GM21723 (cell line): ENCODE results near the gene EFCAB5.
"Not testable (repeated sequence)": the region's sequence is repeated elsewhere in the genome, so short reads cannot be mapped to it uniquely, and the experiment has no call there.

Source experiments
- ATAC-seq: cut with Tn5 transposase; IDR thresholded peaks from one replicate; pipeline ENCODE4 v1.9.1; 2021; ENCODE audit warnings: mild to moderate bottlenecking, moderate library complexity; ENCODE audit not compliant: unreplicated experiment

EFCAB5 gene

DNA sequence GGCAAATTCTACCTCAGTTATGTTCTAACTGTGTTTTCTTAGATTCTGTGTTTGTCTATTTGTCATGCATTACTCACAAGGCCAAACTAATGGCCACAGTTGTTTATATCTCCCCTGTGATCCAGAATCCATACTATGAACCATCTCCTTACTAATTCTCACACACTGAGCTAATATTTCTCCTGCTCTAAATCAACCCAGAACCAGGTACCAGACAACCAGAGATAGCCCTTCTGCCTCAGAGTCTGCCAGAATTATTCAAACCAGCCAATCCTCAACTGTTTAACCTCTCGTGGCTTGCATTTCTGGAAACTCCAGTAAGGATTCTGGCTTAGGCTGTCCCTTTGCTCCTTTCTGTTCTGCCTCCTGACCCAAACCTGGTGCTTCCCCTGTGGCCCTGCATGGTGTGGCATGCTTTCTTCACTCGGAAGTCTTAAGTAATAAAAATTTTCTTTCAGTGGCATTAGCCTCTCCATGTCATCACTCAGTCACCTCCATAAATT is 59.4 kb downstream of the EFCAB5 start:
- ATAC-seq, result no peak

DNA sequence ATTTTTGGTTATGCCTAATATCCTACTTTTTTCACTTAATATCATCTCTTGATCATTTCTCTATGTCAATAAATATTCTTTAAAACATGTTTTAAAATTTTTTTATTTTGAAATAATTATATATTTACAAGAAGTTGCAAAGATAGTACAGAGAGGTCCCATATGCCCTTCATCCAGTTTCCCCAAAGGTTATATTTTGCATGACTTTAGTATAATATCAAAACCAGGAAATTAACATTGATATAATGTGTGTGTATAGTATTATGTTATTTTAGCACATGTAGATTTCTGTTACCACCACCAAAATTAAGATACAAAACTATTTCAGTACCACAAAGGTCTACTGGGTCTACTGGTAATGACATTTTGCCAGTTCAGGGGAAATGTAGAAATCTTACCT is 60.7 kb downstream of the EFCAB5 start:
- no peak for ATAC-seq

DNA sequence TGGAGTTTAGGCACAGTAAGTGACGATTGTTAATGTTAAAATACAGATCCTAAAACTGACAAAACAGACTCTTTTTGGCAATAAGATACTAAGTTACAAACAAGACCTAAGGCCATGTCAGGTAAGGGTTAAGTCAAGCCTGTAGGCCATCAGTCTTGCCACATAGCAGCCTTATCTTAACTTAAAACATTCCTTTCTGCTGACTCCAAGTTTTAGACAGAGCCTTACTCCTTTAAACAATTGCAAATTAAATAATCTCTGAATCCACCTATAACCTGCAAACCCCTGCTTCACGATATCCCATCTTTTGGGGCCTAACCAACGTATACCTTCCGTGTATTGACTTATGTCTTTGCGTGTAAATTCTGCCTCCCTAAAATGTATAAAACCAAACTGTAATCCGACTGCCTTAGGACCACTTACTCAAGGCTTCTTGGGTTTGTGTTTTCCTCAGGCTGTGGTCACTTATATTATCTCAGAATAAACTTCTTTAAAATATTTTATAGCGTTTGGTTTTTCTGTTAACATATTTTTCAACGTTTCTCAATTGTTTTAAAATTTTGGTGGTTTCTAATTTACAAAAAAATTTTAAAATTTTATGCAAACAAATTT is 64.4 kb downstream of the EFCAB5 start:
- no peak for ATAC-seq

DNA sequence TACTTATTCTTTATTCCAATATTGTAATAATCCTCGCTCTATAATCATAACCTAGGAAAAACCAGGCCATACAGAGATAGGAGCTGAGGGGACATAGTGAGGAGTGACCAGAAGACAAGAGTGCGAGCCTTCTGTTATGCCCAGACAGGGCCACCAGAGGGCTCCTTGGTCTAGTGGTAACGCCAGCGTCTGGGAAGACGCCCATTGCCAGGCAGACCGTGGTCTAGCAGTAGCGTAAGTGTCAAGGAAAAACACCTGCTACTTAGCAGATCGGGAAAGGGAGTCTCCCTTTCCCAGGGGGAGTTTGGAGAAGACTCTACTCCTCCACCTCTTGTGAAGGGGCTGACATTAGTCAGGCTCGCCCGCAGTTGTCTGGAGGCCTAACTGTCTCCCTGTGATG is 70.5 kb downstream of the EFCAB5 start:
- not testable (repeated sequence) for ATAC-seq

DNA sequence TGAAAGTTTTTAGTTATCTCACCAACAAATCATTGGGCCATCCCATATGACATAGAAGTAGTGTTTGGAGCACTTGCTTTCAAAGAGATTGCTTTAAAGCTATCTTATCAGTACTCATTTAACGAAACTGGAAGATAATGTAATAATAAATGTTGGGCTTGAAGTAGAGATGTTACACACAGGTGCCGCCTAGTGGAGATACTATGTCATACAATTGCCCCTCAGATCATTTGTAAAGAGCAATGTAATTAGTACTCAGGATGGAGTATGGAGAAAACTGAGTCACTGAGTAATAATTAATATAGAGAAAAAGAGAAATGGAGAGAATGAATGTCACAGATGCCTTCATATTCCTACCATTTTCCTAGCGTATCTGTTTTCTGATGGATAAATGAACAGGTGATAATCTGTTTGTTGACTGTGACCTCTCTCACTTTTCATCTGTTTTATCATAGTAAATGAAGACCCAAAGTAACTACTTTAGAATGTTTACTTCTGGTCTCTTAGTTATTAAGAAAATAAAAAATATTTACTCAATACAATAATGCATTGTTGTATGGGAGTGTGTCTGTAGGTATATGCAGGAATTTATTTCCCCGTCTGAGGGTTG is 80.4 kb downstream of the EFCAB5 start:
- no peak for ATAC-seq

DNA sequence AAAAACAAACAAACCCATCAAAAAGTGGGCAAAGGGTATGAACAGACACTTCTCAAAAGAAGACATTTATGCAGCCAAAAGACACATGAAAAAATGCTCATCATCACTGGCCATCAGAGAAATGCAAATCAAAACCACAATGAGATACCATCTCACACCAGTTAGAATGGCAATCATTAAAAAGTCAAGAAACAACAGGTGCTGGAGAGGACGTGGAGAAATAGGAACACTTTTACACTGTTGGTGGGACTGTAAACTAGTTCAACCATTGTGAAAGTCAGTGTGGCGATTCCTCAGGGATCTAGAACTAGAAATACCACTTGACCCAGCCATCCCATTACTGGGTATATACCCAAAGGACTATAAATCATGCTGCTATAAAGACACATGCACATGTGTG is 83.9 kb downstream of the EFCAB5 start:
- not testable (repeated sequence) for ATAC-seq

DNA sequence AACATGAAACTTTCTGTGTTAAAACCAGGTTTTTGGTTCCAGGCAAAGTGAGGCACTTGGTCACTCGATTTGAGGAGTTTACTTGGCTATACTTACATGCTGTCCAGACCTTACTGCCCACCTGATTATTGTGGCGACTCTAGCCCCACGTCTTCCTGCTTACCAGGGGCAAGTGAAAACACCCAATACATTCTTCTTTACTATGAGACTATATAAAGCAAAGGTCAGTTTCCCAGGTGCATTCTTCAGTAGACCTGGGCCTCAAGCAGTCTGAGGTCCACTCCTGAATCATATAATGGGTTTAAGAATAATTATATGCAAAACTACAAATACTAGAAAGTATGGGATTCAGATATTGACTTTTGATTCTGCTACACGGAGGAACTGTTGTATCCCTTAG is 86.2 kb downstream of the EFCAB5 start:
- ATAC-seq, result no peak

DNA sequence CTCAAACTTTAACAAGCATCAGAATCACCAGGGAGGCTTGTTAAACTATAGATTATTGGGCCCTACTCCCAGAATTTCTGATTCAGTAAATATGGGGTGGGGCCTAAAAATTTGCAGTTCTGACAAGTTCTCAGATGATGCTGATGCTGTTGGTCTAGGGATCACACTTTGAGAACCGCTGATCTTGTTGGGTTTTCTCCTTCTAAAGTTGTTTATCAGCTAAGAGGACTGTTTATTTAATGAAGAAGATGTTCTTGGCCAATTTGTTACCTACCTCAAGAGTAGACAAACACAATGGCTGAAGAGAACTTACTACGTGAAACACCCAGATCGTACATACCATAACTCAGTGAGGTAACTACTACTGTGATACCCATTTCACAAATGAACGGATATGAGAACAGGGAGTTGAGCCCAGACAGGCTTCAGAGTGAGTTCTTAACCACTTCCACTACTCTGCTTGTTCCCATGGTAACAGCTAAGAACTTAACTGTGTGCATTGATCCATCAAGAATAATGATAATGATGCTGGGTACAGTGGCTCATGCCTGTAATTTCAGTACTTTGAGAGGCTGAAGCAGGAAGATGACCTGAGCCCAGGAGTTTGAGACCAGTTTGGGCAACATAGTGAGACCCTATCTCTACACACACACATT is 89.9 kb downstream of the EFCAB5 start:
- ATAC-seq, result no peak

DNA sequence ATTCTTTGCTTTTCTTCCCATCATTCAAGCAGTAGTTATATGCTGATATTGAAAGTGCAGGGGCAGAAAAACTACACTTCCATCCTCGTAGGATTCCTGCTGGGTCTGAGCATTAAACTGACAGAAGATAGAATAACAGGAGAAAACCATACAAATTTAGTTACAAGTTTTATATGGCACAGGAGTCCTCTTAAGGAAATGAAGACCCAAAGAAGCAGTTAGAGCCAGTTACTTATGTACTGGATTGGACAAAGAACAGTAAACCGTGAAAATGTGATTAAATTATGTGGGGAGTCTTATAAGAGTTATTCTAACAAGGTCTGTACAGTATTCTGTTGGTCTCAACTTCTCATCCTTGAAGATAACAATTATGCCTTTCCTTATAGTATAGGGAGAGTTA is 93.9 kb downstream of the EFCAB5 start:
- ATAC-seq, result no peak

DNA sequence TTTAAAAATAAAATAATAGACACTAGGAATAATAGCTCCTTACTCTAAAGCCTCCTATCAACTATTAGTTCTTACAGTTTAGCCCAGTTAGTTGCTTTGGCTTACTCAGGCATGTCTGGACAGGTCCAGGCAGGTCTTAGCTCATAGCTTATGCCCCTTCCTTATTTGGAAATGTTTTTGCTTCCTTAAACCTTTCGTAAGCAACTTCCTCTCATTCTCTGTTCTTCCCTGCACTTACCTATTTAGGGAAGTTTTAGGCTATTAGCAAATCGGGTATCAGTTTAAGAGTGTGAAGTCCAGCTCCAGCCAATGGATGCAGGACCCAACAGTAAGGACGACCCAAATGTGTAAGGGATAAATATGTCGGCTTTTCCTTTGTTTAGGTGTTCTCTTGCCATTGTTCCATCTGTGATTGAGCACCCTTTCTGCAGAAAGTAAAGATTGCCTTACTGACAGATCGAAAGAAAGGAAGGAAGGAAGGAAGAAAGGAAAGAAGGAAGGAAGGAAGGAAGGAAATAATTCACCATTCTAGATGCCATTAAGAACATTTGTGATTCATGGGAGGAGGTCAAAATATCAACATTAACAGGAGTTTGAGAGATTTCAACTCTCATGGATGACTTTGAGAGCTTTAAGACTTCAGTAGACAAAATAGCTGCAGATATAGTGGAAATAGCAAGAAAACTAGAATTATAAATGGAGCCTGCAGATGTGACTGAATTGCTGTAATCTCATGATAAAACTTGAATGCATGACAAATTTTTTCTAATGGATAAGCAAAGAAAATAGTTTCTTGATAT is 99.5 kb downstream of the EFCAB5 start:
- ATAC-seq, result not testable (repeated sequence)

DNA sequence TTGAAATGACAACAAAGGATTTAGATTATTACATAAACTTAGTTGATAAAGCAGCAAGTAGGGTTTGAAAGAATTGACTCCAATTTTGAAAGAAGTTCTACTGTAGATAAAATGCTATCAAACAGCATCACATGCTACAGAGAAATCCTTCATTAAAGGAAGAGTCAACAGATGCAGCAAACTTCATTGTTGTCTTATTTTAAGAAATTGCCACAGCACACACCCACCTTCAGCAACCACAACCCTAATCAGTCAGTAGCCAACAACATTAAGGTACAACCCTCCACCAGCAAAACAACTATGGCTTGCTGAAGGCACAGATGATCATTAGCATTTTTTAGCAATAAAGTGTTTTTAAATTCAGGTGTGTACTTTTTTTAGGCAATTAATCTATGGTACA is 100.1 kb downstream of the EFCAB5 start:
- ATAC-seq, result no peak

DNA sequence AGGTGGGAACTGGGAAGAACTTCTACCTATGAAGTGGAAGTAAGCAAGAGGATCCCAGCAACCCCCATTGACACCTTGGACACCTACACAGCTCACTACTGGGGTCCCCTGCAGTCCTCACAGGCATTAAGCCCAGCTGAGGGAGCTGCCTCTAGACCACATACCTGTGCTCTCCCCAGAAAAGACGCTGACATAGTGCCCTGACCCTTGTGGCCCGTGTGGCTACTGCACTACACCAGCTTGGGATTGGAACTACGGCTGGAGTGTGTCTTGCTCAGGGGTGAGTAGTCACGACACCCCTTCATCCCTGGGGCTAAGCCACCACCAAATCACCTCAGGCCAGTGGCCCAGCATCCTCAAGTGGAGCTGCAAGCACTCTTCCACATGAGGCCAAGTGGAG is 120.9 kb downstream of the EFCAB5 start:
- ATAC-seq, result no peak

DNA sequence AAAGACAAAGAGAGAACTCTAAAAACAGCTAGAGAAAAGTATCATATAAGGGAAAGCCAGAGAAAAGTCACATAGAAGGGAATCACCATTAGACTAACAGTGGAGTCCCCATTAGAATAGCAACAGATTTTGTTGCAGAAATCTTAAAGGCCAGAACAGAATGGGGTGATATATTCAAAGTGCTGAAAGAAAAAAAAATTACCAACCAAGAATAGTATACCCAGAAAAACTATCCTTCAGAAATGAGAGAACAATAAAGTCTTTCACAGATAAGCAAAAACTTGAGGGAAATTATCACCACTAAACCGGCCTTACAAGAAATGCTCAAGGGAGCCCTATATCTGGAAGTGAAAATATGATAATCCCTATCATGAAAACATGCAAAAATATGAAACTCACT is 123.3 kb downstream of the EFCAB5 start:
- no peak for ATAC-seq

DNA sequence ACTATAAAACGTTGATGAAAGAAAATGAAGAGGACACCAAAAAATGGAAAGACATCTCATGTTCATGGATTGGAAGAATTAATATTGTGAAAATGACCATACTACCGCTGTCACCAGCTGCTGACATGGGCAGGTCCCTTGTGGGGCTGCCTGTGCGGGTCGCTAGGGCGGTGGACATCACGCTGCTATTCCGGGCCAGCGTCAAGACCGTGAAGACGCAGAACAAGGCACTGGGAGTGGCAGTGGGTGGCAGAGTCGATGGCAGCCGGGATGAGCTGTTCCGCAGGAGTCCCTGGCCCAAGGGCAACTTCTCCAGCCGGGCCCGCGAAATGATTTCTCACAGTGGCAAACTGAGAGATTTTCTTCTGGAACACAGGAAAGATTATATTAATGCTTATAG is 127.0 kb downstream of the EFCAB5 start:
- ATAC-seq, result no peak

DNA sequence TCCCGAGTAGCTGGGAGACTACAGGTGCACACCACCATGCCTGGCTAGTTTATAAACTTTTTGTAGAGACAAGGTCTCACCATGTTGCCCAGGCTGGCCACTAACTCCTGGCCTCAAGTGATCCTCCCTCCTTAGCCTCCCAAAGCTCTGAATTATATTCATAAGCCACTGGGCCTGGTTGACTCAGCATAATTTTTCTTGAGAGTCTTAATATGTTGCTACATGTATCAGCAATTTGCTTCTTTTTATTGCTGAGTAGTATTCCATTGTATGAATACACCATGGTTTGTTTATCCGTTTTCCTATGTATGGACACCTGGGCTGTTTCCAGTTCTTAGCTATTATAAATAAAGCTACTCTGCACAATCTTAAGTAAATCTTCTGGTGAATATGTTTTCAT is 132.8 kb downstream of the EFCAB5 start:
- no peak for ATAC-seq

DNA sequence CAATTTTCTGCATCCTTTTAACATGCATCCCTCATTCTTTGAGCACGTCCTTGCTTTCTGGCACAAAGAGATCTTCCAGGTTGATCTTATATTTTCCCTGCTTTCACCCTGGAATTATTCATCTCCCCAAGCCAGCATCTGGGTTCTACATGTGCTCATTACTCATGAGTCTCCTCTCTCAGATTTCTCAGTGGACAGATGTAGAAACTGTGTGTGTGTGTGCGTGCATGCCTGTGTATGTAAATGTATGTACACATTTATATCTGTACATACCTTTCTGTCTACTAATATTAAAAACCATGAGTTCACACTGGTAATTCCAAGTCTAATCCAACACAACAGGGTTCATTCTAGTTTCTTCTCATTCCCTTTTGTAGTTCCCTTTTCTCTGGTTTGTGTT is 133.3 kb downstream of the EFCAB5 start:
- ATAC-seq, result no peak

DNA sequence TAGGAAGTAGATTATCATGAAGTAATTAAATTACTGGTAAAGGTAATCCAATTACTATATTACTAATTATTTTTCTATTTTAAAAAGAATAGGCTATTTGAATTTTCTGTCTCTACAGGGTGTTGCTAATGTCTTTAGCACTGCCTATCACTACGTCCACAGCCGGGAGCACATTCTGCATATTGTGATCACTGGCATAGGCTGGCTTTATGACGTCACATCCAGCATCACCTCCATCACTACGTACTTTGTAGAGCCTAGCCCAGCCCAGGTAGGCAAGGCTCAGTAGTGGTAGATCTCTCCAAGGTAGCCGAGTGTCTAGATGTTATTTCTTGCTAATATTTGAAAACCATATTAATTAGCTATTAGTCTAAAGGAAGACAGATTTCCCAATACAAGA is 141.3 kb downstream of the EFCAB5 start:
- no peak for ATAC-seq

DNA sequence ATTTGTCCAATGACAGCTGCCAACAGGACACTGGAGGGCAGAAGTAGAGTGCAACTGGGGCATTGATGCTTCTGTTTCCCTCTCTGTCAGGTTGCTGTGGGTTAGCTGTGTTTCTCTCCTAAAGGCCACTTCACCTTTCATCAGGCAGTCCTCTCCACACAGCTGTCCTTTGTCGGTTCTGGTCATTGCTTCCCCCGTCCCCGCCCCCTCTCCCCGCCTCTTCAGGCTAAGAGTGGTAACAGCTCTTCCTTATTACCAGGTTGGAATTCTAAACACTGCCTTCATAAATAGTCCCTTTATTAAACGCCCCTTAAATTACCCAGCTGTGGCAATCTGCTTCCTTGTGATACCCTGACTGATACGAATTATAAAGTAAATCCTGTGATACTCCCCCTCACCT is 143.4 kb downstream of the EFCAB5 start:
- ATAC-seq, result no peak

DNA sequence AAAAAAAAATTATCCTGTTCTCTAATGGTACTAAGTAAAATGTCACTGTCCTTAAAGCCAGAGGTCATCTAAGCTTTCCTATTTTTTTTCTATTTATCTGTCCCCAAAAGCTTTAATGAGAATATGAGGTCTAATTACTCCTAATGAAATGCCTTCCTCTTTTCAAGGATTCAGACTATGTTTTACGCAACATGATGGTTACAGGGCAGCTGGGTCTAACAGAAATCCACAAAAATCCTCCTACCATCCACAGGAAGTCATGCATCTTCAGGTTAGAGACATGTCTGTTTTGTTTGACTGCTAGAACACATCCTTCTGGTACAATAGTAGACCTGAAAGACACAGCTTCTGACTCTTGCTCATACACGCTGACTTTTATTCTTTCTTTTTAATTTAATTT is 145.5 kb downstream of the EFCAB5 start:
- ATAC-seq, result no peak

DNA sequence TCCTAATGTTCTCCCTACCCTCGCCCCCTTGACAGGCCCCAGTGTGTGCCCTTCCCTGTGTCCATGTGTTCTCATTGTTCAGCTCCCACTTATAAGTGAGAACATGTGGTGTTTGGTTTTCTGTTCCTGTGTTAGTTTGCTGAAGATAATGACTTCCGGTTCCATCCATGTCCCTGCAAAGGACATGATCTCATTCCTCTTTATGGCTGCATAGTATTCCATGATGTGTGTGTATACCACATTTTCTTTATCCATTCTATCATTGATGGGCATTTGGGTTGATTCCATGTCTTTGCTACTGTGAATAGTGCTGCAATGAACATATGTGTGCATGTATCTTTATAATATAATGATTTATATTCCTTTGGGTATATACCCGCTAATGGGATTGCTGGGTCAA is 146.0 kb downstream of the EFCAB5 start:
- ATAC-seq, result not testable (repeated sequence)

DNA sequence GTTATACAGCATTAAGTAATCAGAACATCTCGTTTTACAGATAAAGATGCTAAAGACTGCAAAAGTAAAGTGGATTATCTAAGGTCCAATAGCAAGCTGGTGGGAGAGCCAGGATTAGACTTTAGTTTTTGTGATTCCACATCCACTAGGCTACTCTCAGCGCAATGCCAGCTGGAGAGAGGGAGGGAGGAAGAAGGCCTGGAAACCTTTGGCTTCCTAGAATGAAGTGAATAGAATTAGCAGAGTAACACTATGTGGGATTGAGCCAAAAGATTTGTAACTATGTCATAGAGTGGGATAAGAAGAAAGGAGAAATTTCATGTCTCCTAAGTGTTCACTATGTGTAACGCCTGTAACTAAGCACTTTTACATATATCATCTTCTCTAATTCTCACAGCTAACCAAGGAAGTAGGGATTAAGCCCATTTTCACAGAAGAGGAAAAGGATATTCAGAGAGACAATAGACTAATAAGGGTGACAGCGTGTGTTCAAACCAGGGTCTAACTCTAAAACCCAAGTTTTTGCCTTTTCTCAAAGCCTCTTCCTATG is 149.8 kb downstream of the EFCAB5 start:
- no peak for ATAC-seq
